Measurements from ENCODE around the gene COLEC11.

COLEC11 gene

DNA sequence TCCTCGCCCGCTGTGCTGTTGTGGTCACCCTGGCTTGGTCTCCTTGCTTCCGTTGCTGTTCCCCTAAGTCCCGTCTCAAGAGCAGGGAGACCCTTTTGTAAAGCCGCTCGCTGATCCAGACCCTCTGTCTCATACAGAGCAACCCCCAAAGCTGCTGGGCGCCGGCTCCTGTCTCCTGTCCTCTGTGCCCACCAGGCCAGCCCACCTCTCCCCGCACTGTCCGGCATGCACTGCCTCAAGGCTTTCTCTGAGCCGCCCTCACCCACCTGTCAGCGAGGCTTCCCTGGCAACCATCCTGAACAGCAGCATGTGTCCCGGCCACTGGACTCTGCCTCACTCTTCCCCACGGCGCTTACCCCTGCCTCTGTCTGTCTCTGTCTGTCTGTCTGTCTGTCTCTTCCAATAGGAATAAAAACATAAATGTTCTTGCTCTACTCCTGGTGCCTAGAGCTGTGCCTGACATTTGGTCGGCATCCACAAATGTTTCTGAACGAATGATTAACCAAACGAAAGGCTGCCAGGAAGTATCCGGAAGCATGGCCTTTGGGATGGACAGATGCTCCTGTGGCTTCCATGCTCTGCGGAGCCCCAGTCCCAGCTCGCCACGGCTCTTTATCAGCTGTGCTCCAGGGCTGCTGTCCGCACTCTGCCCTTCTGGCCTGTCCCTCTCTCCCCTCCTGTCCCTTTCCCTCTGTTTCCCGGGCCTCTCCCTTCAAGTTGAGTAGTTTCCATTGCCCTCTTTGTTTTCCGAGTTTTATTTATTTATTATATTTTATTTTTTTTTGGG is 7.8 kb downstream of the COLEC11 start:
- TF ChIP-seq ZFX (IDR thresholded peaks at IDR 0.05; ENCODE audit: borderline replicate concordance), result no peak
- TF ChIP-seq, protein P1, sequence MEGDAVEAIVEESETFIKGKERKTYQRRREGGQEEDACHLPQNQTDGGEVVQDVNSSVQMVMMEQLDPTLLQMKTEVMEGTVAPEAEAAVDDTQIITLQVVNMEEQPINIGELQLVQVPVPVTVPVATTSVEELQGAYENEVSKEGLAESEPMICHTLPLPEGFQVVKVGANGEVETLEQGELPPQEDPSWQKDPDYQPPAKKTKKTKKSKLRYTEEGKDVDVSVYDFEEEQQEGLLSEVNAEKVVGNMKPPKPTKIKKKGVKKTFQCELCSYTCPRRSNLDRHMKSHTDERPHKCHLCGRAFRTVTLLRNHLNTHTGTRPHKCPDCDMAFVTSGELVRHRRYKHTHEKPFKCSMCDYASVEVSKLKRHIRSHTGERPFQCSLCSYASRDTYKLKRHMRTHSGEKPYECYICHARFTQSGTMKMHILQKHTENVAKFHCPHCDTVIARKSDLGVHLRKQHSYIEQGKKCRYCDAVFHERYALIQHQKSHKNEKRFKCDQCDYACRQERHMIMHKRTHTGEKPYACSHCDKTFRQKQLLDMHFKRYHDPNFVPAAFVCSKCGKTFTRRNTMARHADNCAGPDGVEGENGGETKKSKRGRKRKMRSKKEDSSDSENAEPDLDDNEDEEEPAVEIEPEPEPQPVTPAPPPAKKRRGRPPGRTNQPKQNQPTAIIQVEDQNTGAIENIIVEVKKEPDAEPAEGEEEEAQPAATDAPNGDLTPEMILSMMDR (IDR thresholded peaks at IDR 0.05), result no peak
- H3K27ac ChIP-seq, result 0 out of 2 replicates have a peak overlapping the region, but pooled peaks have one; percentile 37

DNA sequence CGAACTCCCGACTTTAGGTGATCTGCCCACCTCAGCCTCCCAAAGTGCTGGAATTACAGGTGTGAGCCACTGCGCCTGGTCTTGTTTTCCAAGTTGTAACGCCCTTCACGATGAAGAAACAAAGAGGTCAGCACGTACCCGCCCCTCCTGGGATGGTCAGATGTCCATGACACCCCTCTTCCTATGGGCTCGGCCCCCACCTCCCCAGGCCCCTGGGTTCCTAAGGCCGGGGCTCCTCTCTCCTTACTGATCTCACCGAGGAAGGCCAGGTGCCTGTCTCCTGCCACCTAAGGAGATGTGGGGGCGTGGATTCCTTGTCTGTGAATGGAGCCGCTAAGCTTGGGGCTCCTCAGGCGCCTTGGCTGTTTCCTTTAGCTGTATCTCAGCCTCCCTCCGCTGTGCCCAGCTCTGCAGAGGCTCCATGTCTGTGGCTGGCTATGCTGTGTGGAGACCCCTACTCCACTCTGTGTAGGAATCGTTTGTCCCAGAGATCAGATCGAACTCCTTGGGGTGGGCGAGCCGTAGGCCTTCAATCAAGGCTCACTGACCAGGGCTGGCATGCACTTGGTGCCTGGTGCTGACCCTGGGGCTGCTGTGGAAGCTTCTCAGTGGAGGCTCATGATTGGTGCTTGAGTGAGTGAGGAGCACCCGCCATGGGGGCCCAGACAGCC is 8.8 kb downstream of the COLEC11 start:
- no peak overlapping the region for H3K27ac ChIP-seq
- no peak for TF ChIP-seq ZFX (IDR thresholded peaks at IDR 0.05; ENCODE audit: borderline replicate concordance)
- TF ChIP-seq, protein P1 (IDR thresholded peaks at IDR 0.05), result no peak

DNA sequence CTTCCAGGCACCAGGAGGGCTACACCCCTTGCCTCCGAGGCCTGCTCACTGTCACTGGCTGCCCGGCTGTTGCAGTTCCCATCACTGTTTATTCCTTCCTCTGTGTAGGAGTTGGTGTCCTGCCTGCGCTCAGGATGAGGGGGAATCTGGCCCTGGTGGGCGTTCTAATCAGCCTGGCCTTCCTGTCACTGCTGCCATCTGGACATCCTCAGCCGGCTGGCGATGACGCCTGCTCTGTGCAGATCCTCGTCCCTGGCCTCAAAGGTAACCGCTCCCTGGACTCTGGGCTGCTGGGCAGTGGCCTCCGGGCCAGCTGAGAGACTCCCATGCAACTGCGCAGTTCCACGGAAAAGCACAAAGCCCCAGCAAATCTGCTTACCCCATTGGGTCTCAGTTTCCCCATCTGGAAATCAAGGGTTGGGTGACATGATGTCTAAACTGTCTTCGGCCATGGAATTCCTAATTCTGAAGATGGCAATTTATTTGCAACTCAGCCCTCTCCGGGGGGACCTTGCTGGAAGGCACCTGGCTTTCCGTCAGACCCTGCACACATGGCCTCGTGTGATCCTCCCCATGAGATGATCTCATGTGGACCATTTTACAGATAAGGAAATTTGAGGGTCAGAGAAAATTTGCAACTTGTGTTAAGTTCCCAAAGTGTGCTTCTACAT is 9.4 kb downstream of the COLEC11 start:
- H3K27ac ChIP-seq, result peak overlapping the region; percentile 67
- no peak for TF ChIP-seq ZFX (IDR thresholded peaks at IDR 0.05; ENCODE audit: borderline replicate concordance)
- TF ChIP-seq, protein P1 (IDR thresholded peaks at IDR 0.05), result no peak

DNA sequence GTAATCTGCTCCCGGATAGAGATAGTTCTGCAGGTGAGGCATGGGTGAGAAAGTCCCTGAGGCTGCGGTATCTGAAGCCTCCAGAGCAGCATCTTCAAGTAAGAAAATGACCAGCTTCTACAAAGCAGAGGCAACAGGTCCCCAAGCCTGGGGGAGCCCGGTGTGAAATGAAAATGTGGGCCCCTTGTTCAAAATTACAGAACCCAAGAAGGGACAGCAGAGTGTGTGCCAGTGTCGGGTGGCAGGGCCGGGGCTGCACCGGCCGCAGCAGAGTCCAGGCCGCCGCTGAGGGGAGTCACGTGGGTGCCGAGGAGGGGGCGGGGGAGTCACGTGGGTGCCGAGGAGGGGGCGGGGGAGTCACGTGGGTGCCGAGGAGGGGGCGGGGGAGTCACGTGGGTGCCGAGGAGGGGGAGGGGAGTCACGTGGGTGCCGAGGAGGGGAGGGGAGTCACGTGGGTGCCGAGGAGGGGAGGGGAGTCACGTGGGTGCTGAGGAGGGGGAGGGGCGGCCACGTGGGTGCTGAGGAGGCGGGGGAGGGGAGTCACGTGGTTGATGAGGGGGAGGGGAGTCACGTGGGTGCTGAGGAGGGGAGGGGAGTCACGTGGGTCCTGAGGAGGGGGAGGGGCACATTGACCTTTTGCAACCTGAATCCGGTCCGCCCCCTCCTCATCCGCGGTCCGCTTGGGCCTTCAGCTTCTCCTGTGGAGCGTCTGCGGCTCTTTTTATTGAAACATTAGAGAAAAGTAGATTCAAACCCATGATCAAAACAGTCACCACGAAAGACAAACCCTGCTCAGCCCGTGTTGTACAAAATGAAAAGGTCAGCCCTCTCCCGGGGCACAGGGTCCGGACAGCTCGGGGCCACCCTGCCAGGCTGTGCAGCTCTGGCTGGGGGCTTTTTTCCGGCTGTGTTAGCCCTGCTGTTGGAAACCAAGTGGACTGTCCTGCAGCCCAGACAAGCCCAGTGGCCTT is 10.4 kb downstream of the COLEC11 start:
- H3K27ac ChIP-seq, result peak overlapping the region; percentile 76

DNA sequence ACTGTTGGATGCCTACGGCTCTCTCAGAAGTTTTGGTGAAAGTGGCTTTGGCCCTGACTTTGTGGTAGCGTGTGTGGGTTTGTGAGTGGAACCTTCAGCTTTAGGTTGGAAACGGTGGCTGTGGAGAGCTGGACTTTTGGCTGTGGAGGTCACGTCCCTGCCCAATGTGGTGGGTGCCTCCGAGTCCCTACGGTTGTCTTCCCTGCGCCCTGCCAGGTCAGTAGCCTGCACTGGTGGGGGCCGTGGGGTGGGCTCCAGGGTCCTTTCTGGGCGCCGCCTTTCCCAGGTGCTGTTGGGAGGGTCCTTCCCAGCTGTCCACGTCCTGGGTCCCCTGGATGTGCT is 11.1 kb downstream of the COLEC11 start:
- H3K27ac ChIP-seq, result peak overlapping the region; percentile 76
- TF ChIP-seq, protein P1 (IDR thresholded peaks at IDR 0.05), result no peak

More for the DNA sequence above, 10.4 kb downstream of the COLEC11 start:
- TF ChIP-seq, protein P1 (IDR thresholded peaks at IDR 0.05), result no peak
- TF ChIP-seq ZFX (IDR thresholded peaks at IDR 0.05; ENCODE audit: borderline replicate concordance), result no peak

DNA sequence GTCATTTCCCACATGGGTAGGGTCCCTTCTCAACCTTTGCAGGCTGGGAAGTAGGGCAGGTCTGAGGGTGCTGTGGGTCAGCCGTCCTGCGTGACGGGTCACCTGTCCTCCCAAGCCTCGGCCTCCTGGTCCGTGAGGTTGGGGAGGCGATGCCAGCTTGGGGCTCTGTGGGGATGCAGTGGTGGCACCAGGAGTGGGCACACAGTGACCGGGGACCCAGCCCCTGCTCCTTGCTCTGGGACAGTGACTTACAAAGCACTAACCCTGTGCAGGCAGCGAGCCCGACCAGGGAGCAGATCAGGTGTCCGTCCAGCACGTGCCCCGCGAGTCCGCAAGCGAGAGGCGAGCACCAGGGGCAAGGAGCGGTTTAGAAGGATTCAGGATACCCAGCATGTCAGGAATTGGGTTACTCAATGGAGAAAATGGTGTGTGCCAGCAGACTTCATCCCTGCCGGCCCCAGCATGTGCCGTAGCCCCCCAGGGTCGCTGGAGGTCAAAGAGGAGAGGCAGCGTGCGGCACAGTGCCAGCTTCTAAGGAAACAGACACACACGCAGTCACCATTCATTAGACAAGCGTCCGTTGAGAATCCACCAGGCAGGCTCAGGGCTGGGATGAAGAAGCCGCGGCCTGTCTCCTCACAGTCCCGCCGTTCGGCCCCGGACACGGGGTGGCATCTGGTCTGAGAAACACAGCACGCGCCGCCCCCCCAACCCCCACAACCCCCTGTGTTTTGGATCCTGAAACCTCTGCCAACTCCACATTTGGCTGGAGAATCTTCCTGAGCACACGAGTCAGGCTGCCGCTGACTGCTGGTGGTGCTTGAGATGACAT is 11.7 kb downstream of the COLEC11 start:
- peak overlapping the region; percentile 76; the same call in 1 of the 2 replicates for H3K27ac ChIP-seq

More for the DNA sequence above, 11.7 kb downstream of the COLEC11 start:
- TF ChIP-seq ZFX (IDR thresholded peaks at IDR 0.05; ENCODE audit: borderline replicate concordance), result no peak
- TF ChIP-seq, protein P1 (IDR thresholded peaks at IDR 0.05), result no peak
